Trophoblast cell (in vitro differentiated cells and primary cell): ENCODE results near the gene PLEKHA1.

Experiments
- DNase-seq, 2 donors: peaks; one replicate each; pipeline ENCODE4 v3.0.0-alpha.2; 2016
- H2AFZ ChIP-seq: 2 replicates; pipeline ENCODE4 v1.6.1; 2013; ENCODE audit warnings: low read length, moderate library complexity, mild to moderate bottlenecking; ENCODE audit not compliant: insufficient read depth, poor library complexity
- H2AK5ac ChIP-seq: 2 replicates; pipeline ENCODE4 v1.6.1; 2013; ENCODE audit warnings: mild to moderate bottlenecking, low read length
- H2BK120ac ChIP-seq: 2 replicates; pipeline ENCODE4 v1.6.1; 2013; ENCODE audit warnings: low read length, mild to moderate bottlenecking, moderate library complexity; ENCODE audit not compliant: insufficient read depth, poor library complexity
- H2BK12ac ChIP-seq: 2 replicates; pipeline ENCODE4 v1.6.1; 2013; ENCODE audit warnings: mild to moderate bottlenecking, low read length, moderate library complexity
- H2BK5ac ChIP-seq: 2 replicates; pipeline ENCODE4 v1.6.1; 2013; ENCODE audit warnings: low read length, low read depth, moderate library complexity, mild to moderate bottlenecking; ENCODE audit not compliant: poor library complexity
- H3K14ac ChIP-seq: 2 replicates; pipeline ENCODE4 v1.6.1; 2013; ENCODE audit warnings: mild to moderate bottlenecking, low read length
- H3K18ac ChIP-seq: 2 replicates; pipeline ENCODE4 v1.6.1; 2013; ENCODE audit warnings: mild to moderate bottlenecking, low read length
- H3K23ac ChIP-seq: 2 replicates; pipeline ENCODE4 v1.6.1; 2013; ENCODE audit warnings: low read length
- H3K27ac ChIP-seq: 2 replicates; pipeline ENCODE4 v1.5.1; 2013; ENCODE audit warnings: low read depth, mild to moderate bottlenecking, inconsistent platforms, low read length, moderate library complexity
- H3K27me3 ChIP-seq: 2 replicates; pipeline ENCODE4 v1.6.1; 2013; ENCODE audit warnings: inconsistent platforms, mild to moderate bottlenecking, low read length, moderate library complexity; ENCODE audit not compliant: insufficient read depth
- H3K36me3 ChIP-seq, 2 experiments: 1 replicate in 1 of 2; 2 replicates in 1 of 2; pipeline ENCODE4 v1.6.1; 2013; ENCODE audit warnings: low read length in 2 of 2, mild to moderate bottlenecking in 2 of 2, moderate library complexity in 1 of 2; ENCODE audit not compliant: insufficient read depth in 2 of 2, control insufficient read depth in 1 of 2
- H3K4ac ChIP-seq: 2 replicates; pipeline ENCODE4 v1.6.1; 2013; ENCODE audit warnings: low read depth, mild to moderate bottlenecking, low read length, moderate library complexity
- H3K4me1 ChIP-seq, 2 experiments: 1 replicate in 1 of 2; 2 replicates in 1 of 2; pipeline ENCODE4 v1.6.1; 2013; ENCODE audit warnings: low read length in 2 of 2, mild to moderate bottlenecking in 2 of 2, moderate library complexity in 1 of 2; ENCODE audit not compliant: insufficient read depth in 2 of 2, control insufficient read depth in 1 of 2
- H3K4me2 ChIP-seq: 2 replicates; pipeline ENCODE4 v1.6.1; 2013; ENCODE audit warnings: inconsistent platforms, mild to moderate bottlenecking, low read length, moderate library complexity
- H3K4me3 ChIP-seq: 2 replicates; pipeline ENCODE4 v1.5.1; 2013; ENCODE audit warnings: mild to moderate bottlenecking, low read depth, low read length, inconsistent platforms
- H3K79me1 ChIP-seq: one replicate; pipeline ENCODE4 v1.6.1; 2013; ENCODE audit warnings: low read length
- H3K79me2 ChIP-seq: 2 replicates; pipeline ENCODE4 v1.6.1; 2013; ENCODE audit warnings: low read length, mild to moderate bottlenecking; ENCODE audit not compliant: control insufficient read depth, insufficient read depth, poor library complexity
- H3K9ac ChIP-seq: 2 replicates; pipeline ENCODE4 v1.6.1; 2013; ENCODE audit warnings: mild to moderate bottlenecking, low read length
- H3K9me3 ChIP-seq: 2 replicates; pipeline ENCODE4 v1.6.1; 2013; ENCODE audit warnings: low read depth, mild to moderate bottlenecking, control low read depth, inconsistent platforms, low read length; ENCODE audit not compliant: insufficient read depth
- H4K12ac ChIP-seq: 2 replicates; pipeline ENCODE4 v1.6.1; 2013; ENCODE audit warnings: low read depth, mild to moderate bottlenecking, low read length, moderate library complexity
- H4K8ac ChIP-seq: 2 replicates; pipeline ENCODE4 v1.6.1; 2013; ENCODE audit warnings: low read depth, mild to moderate bottlenecking, low read length, moderate library complexity
- H4K91ac ChIP-seq: one replicate; pipeline ENCODE4 v1.6.1; 2013; ENCODE audit warnings: low read depth, mild to moderate bottlenecking, low read length, moderate library complexity
- WGBS: extraction: QIAGEN DNeasy Blood & Tissue Kit; methylation state at CpG from one replicate; pipeline ENCODE4 v1.1.7; 2013; ENCODE audit warnings: missing lambda C conversion rate; ENCODE audit not compliant: insufficient read length, insufficient coverage; ENCODE audit errors: extremely low coverage; 5-methylcytosine and 5-hydroxymethylcytosine counted together

Gene PLEKHA1

GRCh38 chr10:122352817-122353525 is 21.5 kb upstream of the PLEKHA1 start:
- Histone ChIP-seq H2BK120ac (no peak overlapping the region), H4K8ac (no peak overlapping the region), H3K4me3 (no peak overlapping the region), H3K79me2 (no peaks in the 10 kb centered on the region), H3K4me2 (no peak overlapping the region), H3K4me1 (no peaks in the 10 kb centered on the region), H3K4ac (no peak overlapping the region), H4K91ac (no peak overlapping the region), H2AK5ac (no peak overlapping the region), H3K18ac (no peak overlapping the region), H3K79me1 (no peaks in the 10 kb centered on the region), H3K27me3 (no peaks in the 10 kb centered on the region), H2BK12ac (no peak overlapping the region), H3K9ac (no peak overlapping the region), H3K36me3 (no peaks in the 10 kb centered on the region), H2AFZ (no peak overlapping the region), H2BK5ac (no peak overlapping the region), H3K27ac (no peak overlapping the region), H4K12ac (no peak overlapping the region), H3K14ac (no peak overlapping the region), H3K9me3 (peaks cover 6% of the 10 kb centered on the region), H3K23ac (no peak overlapping the region)
- peak; percentile 90 to 92 for DNase-seq
- WGBS, result no CpG with 5 or more reads among the region's 8 CpGs

- no CpG with 5 or more reads among the region's 2 CpGs for WGBS
- Histone ChIP-seq H3K9me3 (peaks cover 6% of the 10 kb centered on the region), H4K8ac (no peak overlapping the region), H3K14ac (no peak overlapping the region), H4K12ac (no peak overlapping the region), H4K91ac (no peak overlapping the region), H3K27me3 (no peaks in the 10 kb centered on the region), H2AFZ (no peak overlapping the region), H3K18ac (no peak overlapping the region), H2BK12ac (no peak overlapping the region), H2BK120ac (no peak overlapping the region), H3K4ac (no peak overlapping the region), H2AK5ac (no peak overlapping the region), H3K23ac (no peak overlapping the region), H3K79me2 (no peaks in the 10 kb centered on the region), H2BK5ac (no peak overlapping the region), H3K9ac (no peak overlapping the region), H3K4me1 (no peaks in the 10 kb centered on the region), H3K36me3 (no peaks in the 10 kb centered on the region), H3K79me1 (no peaks in the 10 kb centered on the region), H3K27ac (no peak overlapping the region), H3K4me3 (no peak overlapping the region), H3K4me2 (no peak overlapping the region)
- DNase-seq, result no peak
These were observed 20.1 kb upstream of the PLEKHA1 start for GRCh38 chr10:122354383-122354782.

- Histone ChIP-seq H3K14ac (no peak overlapping the region), H3K36me3 (no peaks in the 10 kb centered on the region), H4K12ac (no peak overlapping the region), H3K9ac (no peak overlapping the region), H4K8ac (no peak overlapping the region), H3K79me2 (no peaks in the 10 kb centered on the region), H3K4me2 (no peak overlapping the region), H3K9me3 (peaks cover 2% of the 10 kb centered on the region), H2BK12ac (no peak overlapping the region), H3K79me1 (no peaks in the 10 kb centered on the region), H3K27ac (no peak overlapping the region), H4K91ac (no peak overlapping the region), H3K4me1 (no peaks in the 10 kb centered on the region), H3K4me3 (no peak overlapping the region), H2AK5ac (no peak overlapping the region), H3K18ac (no peak overlapping the region), H2AFZ (no peak overlapping the region), H3K4ac (no peak overlapping the region), H3K23ac (no peak overlapping the region), H2BK120ac (no peak overlapping the region), H2BK5ac (no peak overlapping the region), H3K27me3 (no peaks in the 10 kb centered on the region)
- no peak for DNase-seq
- WGBS, result no CpG with 5 or more reads among the region's 4 CpGs
These were observed 16.8 kb upstream of the PLEKHA1 start for GRCh38 chr10:122357685-122358084.

GRCh38 chr10:122359621-122360020 is 14.9 kb upstream of the PLEKHA1 start:
- Histone ChIP-seq H3K4me1 (no peaks in the 10 kb centered on the region), H3K79me2 (no peaks in the 10 kb centered on the region), H3K23ac (no peak overlapping the region), H3K4me2 (no peak overlapping the region), H3K9me3 (peaks cover 2% of the 10 kb centered on the region), H3K4me3 (no peak overlapping the region), H3K79me1 (no peaks in the 10 kb centered on the region), H3K18ac (no peak overlapping the region), H3K4ac (no peak overlapping the region), H2AFZ (no peak overlapping the region), H4K91ac (no peak overlapping the region), H3K27me3 (no peaks in the 10 kb centered on the region), H2AK5ac (no peak overlapping the region), H3K14ac (no peak overlapping the region), H3K36me3 (no peaks in the 10 kb centered on the region), H3K27ac (no peak overlapping the region), H3K9ac (no peak overlapping the region), H4K12ac (no peak overlapping the region), H2BK5ac (no peak overlapping the region), H2BK120ac (no peak overlapping the region), H2BK12ac (no peak overlapping the region), H4K8ac (no peak overlapping the region)
- WGBS, result no CpG with 5 or more reads among the region's 2 CpGs
- no peak for DNase-seq
